HG03045 (cell line): ENCODE measurements around the gene OSMR.
"Not testable (repeated sequence)": the region's sequence is repeated elsewhere in the genome, so short reads cannot be mapped to it uniquely, and the experiment has no call there.

Experiments used
- ATAC-seq: cut with Tn5 transposase; IDR thresholded peaks from one replicate; pipeline ENCODE4 v1.9.1; 2021; ENCODE audit warnings: mild to moderate bottlenecking, moderate library complexity; ENCODE audit not compliant: unreplicated experiment

Gene OSMR

DNA sequence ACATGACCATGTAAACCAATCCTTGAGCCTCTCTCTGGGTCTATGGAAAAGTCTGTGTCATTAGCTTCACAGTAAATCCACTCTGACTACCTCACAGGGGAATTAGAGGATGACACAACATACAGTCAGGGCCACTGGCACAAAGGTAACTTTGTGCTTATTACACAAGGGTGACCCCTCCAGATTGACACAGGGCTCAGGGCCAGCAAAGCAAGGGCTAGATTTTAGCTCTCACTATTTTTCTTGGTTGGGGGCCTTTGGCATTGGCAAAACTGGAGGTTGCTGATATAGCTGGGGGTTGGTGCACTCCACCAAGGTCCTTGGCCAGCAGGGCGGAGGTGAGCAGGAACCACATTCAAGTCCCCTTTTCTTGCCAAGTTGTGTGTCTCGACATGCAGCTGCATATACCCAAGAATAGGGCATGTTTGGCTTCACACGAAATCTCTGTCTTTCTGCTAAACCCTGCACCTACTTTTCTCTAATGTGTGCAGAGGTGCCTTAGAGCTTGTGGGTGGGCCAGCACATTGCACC lies 15.2 kb upstream of the OSMR start:
- ATAC-seq = no peak

DNA sequence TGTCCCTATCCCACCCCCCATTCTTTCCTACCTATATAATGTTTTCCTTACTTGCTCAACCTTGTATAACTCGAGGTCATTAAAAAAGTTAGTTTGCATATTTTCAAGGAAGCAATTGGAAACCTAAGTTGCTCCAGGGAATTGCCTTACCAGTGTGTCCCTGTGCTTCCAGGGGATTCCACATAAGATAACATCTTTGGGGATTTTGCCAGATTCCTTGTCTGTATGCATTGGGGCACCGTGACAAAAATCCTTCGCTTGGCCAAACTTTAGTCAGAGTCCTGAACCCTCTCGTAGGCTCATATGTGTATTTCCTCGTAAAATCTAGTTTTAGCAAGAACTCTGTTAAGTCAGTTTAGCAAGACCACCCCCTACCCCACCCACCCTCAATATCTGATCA lies 14.7 kb upstream of the OSMR start:
- ATAC-seq = no peak

DNA sequence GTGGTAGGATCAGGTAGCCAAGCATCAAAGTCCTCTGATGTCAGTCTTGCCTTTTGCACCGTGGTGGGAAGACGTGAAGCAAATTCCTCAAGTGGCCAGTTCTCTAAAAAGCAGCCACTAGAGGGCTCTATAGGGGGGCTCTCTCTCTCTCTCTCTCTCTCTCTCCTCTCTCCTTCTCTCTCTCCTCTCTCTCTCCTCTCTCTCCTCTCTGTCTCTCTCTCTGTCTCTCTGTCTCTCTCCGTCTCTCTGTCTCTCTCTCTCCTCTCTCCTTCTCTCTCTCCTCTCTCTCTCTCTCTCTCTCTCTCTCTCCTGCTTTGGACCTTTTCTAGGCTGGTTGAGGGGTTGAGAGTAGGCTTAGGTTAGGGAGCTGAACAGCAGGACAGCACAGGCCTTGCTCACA lies 13.9 kb upstream of the OSMR start:
- no peak for ATAC-seq

DNA sequence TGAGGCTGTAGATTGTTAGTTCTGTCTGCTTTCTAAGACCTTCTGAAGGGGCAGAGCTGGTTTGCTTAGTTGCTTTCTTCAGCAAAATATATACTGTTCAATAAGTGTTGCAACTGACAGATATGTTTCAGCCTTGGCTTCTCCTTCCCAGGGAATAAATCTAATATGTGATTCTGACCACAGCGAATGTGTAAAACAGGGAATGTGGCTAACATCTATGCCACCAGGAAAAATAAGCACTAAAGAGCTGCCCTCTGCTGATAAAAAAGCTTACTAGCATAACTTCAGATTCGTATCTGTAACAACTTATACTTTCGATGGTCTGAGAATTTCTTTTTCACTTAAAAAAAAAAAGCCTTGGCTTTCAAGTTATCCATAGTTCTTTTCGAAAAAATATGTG lies 13.0 kb upstream of the OSMR start:
- no peak for ATAC-seq

DNA sequence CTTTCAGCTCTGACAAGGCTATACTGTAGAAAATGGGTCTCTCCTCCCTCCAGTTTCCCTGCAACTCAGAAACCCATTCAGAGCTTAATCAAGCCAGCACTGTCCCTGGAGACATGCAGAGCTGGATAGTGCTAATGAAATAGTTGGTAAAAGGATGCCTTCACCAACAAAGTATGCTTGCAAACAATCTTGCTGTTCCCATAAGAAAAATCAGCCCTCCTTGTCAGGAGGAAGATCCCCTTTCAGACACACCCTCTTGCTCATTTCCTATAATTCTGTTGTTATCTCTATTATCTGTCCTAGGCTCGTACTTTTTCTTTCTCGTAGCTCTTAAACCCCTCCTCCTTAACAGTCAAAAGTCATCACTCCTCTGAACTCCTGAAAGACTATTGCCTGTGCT lies 9.9 kb upstream of the OSMR start:
- no peak for ATAC-seq

DNA sequence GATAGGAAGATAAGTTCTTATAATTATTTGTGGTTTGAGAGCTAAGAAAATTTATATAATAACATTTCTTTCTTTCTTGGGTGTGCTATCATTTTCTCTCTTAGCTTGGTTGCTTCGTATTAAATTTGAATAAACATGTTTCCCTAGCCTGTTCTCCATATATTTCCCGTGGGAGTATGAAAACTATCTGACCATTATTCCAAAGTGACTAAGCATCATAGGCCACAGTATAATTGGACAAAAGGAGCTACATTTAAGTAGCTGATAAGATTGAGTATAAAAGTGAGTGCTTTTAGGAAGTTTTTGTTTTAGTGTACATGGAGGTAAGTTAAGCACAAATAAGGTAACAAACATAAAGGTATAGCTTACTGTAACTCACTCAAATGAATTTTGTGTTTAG lies 8.4 kb upstream of the OSMR start:
- no peak for ATAC-seq

DNA sequence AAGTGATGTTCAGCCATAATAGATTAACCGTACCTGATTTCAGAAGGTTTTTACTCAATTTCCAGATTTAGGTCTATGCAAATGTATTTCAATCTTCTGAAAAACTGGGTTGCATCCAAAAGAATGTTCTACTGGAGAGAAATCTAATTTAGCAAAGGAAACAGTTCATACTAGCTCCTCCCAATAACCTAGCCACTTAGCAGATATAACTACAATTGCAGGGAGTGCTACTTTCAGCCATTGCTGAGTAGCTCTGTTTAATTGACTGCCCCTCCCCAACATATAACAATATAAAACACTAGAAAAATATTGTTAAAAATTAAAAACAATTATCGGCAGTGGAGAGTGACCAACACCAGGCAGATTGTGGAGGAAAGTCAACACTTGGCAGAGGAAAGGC lies 7.9 kb upstream of the OSMR start:
- ATAC-seq = no peak

DNA sequence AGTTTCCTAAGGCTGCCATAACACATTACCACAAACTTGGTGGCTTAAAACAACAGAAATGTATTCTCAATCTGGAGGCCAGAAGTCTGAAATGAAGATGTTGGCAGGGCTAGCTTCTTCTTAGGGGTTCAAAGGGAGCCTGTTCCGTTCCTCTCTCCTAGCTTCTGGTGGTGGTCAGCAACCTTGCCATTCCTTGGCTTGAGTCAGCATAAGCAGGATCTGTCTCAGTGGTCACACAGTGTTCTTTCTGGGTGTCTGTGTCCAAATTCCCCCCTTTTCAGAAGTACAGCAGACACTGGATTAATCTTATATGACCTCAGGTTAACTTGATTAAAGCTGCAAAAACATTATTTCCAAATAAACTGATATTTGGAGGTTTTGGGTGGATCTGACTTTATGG lies 2.1 kb upstream of the OSMR start:
- ATAC-seq = no peak

DNA sequence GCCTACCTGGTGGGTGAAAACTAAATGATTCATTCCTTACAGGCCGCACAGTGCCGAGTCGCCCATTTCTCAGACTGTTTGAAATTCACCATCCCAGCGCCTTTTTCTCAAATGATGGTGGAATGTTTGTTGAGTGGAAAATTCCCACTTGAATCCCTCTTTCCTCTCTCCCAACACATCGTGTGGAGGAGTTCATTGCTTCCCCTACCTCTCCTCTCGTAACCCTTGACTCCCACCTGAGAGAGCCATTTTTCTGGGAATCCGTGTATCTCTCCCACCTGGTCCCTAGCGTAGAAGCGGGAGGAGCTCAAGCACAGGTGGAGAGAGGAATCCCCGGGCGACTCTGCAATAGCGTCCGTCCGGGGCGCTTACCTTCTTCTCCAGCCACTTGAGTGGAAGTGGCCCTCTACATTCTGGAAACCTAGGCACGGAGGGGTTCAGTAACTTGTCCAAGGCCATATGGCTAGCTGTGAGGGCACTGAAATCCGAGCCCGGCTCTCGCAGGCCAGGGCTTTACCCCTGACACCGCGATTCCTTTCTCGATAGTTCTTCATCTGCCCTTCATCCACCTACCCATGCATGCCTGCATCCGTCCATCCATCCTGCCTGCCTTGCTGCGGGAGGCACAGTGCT lies 683 bp downstream of the OSMR start:
- ATAC-seq = no peak

DNA sequence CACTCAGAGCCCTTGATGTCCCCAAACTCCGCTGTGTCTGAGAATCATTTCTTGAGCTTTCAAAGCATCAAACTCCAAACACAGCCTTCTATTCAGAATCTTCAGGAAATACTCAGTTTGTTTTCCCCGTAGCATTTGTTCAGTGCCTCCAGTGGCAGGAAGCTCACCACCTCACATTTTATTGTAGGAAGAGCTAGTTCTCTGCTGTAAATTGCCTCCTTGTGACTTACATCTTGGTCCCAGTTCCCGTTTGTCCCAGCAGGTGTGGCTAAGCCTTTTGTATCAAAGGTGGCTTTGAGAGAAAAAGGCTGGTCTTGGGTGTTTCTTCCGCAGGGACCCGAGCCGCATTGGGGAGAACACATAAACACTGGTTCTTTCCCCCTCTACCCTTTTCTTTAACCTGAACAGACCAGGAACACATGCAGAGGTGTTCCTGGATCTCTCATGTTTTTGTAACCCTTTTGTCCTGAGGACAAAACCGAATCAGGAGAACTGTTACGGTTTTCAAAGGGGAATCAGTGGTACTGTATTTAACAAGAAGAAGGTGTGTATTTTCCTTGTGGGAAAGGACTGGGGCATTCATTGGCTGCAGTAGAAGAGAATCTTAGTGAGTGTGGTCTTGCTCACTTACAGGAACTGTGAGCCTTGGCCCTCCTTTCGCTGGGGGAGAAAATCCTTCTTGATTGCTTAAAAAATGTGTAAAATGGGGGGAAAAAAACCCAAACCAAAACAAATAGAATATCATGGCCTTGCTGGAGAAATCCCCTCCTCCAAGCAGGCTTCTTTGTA lies 1.9 kb downstream of the OSMR start:
- ATAC-seq = no peak

DNA sequence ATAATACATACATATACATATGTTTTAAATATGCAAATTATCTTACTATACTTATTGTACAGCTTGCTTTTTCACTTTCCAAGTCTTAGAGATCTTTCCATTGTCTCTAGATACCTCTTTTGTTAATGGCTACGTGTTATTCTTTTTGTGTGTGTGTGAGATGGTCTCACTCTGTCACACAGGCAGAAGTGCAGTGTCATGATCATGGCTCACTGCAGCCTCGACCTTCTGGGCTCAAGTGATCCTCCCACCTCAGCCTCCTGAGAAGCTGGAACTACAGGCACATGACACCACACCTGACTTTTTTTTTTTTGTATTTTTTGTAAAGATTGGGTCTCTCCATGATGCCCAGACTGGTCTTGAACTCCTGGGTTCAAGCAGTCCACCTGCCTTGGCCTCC lies 2.8 kb downstream of the OSMR start:
- no peak for ATAC-seq

DNA sequence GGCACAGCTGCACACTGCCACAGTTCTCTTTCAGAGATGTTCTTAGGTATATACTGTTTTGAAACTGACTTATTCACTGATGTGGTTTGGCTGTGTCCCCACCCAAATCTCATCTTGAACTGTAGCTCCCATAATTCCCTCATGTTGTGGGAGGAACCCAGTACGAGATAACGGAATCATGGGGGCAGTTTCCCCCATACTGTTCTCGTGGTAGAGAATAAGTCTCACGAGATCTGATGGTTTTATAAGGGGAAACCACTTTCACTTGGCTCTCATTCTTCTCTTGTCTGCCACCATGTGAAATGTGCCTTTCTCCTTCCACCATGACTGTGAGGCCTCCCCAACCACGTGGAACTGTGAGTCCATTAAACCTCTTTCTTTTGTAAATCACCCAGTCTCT lies 5.8 kb downstream of the OSMR start:
- ATAC-seq = not testable (repeated sequence)

DNA sequence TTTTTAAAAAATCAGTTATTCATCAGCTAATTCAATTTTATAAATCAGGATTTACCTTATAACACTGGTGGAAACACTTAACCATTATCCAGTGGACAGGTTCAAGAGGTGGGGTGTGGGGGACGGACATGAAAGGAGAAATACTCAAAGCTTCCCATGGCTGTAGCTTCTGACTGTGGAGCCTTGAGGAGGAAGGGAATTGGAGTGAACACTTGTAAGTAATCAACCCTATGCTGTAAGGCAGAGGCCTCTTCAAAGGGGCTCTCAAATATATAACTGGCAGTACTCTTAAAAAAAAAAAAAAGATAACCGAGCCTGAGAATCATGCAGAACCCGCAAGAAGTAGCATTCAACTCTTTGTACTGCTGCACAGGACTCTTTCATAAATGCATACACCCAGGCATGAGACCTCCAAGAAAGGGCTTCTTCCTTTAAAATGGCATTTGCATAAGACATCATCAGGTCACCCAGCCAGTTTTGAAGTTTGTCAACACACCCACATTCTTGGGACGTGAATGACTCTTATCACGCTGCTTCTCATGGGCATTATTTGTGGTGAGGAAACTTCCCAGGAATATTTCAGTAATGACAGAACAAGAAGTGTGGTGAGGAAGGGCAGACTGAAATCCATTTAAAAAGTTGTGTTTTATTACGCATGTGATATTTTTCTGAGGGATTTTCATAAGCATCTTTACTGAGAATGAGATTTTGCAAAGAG lies 8.1 kb downstream of the OSMR start:
- ATAC-seq = no peak

DNA sequence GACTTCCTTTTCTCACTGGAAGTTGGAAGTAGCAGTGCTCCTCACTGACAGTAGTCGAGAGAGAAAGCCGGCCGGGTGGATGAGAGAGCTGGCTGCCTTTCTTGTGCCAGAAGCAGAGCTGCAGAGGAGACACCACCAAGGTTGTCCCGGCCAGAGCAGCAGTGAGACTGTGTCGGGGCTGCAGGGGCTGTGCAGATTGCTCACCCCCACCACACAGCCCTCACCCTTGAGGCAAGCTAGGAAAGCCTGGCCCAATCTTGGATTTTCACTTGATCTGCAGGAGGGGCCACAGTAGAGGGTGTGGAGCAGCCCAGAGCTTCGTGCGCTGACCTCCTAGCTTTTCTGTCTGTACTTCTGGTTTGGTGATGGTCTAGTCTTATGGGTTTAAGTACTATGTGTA lies 9.1 kb downstream of the OSMR start:
- ATAC-seq = no peak

DNA sequence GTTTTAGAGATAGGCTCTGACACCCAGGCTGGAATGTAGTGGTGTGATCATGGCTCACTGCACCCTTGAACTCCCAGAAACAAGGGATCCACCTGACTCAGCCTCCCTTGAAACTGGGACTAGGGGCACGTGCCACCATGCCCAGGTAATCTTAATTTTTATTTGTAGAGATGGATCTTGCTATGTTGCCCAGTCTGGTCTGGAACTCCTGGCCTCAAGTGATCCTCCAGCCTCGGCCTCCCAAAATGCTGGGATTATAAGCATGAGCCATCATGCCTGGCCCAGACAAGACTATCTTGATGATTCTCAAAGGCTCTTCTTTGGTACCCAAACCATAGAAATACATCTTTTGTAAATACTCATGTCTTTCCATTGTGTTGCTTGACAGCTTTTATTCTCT lies 10.8 kb downstream of the OSMR start:
- no peak for ATAC-seq

DNA sequence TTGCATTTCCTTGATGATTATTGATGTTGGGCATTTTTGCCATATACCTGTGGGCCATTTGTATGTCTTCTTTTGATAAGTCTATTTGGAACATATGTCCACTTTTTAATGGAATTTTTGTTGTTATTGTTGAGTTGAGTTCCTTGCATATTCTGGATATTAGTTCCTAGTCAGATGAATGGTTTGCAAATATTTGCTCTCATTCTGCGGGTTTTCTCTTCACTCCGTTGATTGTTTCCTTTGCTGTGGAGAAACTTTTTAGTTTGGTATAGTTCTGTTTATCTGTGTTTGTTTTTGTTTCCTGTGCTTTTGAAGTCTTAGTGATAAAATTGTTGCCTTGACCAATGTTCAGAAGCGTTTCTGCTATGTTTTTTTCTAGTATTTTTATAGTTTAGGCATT lies 13.0 kb downstream of the OSMR start:
- ATAC-seq = no peak

DNA sequence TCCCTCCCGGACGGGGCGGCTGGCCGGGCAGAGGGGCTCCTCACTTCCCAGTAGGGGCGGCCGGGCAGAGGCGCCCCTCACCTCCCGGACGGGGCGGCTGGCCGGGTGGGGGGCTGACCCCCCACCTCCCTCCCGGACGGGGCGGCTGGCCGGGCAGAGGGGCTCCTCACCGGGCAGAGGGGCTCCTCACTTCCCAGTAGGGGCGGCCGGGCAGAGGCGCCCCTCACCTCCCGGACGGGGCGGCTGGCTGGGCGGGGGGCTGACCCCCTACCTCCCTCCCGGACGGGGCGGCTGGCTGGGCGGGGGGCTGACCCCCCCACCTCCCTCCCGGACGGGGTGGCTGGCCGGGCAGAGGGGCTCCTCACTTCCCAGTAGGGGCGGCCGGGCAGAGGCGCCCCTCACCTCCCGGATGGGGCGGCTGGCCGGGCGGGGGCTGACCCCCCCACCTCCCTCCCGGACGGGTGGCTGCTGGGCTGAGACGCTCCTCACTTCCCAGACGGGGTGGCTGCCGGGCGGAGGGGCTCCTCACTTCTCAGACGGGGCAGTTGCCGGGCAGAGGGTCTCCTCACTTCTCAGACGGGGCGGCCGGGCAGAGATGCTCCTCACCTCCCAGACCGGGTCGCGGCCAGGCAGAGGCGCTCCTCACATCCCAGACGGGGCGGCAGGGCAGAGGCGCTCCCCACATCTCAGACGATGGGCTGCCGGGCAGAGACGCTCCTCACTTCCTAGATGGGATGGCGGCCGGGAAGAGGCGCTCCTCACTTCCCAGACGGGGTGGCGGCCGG lies 16.4 kb downstream of the OSMR start:
- not testable (repeated sequence) for ATAC-seq

DNA sequence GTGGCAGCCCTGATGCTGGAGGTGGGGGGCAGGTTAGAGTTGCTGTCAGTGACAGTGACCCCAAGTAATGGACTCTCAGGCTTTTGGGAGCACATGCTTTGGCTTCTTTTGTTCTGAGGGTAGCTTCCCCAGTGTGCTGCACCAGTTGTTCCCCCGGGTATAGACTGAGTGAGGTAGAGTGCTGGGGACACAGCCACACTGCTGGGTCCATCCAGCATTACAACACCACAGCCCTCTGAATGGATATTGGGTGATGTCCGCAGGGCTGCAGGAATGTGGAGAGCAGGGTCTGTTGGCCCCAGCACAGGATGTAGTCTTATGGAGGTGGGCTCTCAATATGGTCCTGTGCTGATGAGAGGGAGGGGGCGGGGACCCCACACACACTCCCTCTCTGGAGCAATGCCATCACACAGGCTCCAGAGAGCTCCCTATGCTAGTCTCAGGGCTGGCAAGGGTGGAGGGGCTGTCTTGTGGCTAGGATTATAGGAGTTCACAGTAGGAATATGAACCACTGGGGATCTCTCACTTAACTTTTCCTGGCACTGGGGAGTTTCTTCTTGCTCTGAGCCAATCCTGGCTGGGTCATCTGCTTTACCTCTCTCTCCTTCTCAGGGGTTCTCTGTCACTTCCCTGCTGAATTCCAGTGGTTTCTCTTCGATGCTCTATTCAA lies 20.7 kb downstream of the OSMR start:
- ATAC-seq = no peak

DNA sequence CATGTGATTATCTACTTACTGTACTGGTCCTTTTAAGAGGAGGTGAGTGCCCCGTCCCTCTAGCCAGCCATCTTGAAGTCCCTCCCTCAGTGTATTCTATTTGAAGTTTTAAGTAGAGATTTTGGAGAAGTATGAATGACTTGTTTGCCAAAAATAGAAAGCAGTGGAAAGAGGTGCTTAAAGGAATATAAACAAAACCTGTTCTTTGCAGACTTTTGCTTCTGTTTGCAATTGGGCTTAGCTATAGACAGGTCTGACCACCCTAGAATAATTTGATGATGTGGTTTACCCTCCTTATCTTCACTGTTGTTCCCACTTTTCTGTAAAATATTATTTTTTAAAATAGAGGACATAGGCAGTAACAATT lies 21.2 kb downstream of the OSMR start:
- no peak for ATAC-seq

DNA sequence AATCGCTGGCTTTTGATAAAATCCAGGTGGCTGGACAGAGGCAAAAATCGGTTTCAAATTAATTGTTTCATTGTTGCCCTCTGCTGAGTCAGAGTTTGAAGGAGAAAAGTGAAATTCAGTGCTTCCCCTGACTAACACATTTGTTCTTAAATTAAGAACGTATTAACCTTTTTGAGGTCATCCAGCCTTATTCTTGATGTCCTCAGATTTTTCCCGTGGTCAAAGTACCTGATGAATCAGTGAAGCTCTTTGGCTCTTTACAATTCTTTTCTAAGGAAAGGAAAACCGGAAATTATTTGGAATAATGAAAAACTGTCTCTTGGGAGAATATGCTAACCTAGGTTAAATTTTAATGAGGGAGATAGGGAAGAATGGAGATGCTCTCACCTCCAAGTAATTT lies 21.6 kb downstream of the OSMR start:
- ATAC-seq = no peak

DNA sequence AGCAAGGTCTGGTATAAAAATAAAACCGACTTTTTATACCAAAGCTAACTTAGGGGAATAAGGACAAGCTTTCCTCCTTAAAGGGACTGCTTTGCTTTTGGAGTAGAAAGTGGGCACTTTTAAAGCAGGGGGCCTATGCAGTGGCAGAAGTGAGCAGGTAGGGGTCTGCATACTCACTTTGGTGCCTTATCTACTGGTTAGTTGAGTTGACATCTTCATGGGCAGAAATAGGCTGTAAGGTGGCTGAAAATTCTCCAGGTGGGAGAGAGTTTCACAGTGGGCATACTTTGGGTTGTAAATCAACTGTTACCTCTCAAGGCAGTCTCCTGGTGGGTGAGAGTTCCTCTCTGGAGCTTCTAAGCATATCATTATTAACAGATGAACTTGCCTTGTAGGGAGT lies 24.8 kb downstream of the OSMR start:
- no peak for ATAC-seq
